ENCODE results near the gene RTCB. TPM values are rescaled to one million over a fixed set of nuclear protein-coding genes. Genes with fewer than 3 reads are reported as not detected.

The RTCB gene
- total and polyA plus RNA-seq, 2 of the 13 experiments (the other 11 are each of a cell fraction or from before 2014, with no cell fraction given) = 108 to 167 TPM

DNA sequence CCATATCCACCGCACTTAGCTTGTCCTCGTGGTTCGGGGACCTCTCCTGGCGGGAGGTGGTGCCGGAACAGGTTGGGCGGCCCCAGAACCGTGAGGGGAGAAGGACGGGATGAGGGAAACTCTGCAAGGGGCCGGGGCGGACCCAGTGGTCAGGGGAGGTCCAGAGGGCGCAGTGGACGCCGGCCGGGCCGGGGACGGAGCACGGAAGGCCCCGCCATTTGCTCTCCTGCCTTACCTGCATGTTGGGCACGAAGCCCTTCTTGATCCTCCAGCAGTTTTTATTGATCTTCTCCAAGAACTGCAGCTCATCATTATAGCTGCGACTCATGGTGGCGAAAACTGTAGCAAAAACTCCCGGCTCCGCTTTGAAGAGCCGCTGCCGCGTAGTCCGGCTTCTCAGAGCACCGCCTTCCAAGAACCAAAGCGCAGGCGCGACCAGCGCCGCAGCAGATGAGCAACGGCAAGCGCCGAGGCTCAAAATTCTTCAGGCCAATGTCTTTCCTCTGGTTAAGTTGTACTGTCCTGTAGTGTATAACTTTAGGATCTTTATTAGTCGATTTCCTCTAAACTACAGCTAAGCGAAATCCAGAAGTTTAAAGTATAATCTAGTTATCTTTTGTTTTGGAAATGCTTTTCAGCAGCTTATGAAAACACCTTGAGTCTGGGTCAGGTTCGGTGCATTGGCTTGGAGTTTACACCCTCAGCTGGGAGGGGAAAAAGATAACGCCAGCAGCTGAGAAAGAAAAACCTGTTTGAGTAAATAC lies at the start of gene RTCB (continued):
- peak; percentile 10; the same call in 1 of the 2 replicates for TF ChIP-seq ZNF281 (CRISPR knock-in tag; IDR thresholded peaks at IDR 0.05; ENCODE audit: borderline replicate concordance)
- no peak for TF ChIP-seq ZNF253 (CRISPR knock-in tag; IDR thresholded peaks at IDR 0.05; ENCODE audit: borderline replicate concordance)
- 0 out of 2 replicates have a peak, but pooled peaks have one; percentile 19 for TF ChIP-seq ZNF605 (CRISPR knock-in tag; IDR thresholded peaks at IDR 0.05)
- peak; percentile 89 for TF ChIP-seq YEATS4 (CRISPR knock-in tag; IDR thresholded peaks at IDR 0.05; ENCODE audit: borderline replicate concordance)
- no peak for TF ChIP-seq FOXP1 (IDR thresholded peaks at IDR 0.05)
- TF ChIP-seq FOXP1 (CRISPR knock-in tag; IDR thresholded peaks at IDR 0.05) = no peak
- TF ChIP-seq ZHX2 (IDR thresholded peaks at IDR 0.05; ENCODE audit: low read depth) = no peak
- TF ChIP-seq ZHX2 (CRISPR knock-in tag; IDR thresholded peaks at IDR 0.05; ENCODE audit: borderline replicate concordance) = 0 out of 2 replicates have a peak, but pooled peaks have one; percentile 50
- TF ChIP-seq, protein P1, sequence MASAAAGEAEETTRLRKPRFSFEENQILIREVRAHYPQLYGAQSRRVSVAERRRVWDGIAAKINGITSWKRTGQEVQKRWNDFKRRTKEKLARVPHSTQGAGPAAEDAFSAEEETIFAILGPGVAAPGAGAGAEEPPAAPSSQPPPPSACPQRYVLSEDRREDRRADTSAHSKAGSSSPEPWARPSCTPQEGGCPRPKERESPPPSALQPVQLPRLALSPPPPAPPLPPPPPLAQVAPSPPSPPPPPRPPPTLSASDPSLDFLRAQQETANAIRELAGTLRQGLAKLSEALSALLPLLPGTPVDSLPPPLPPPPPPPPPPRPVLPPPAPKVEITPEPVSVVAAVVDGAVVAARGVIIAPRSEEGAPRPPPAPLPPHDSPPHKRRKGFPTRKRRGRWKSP (CRISPR knock-in tag; IDR thresholded peaks at IDR 0.05) = peak; percentile 60; the same call in 1 of the 2 replicates
- TF ChIP-seq BRD4 (CRISPR knock-in tag; IDR thresholded peaks at IDR 0.05) = peak; percentile 78; the same call in 1 of the 2 replicates
- TF ChIP-seq ZFP90 (CRISPR knock-in tag; IDR thresholded peaks at IDR 0.05; ENCODE audit: borderline replicate concordance) = peak; percentile 42; the same call in 1 of the 2 replicates
- 0 out of 2 replicates have a peak, but pooled peaks have one; percentile 48 for TF ChIP-seq ZNF264 (CRISPR knock-in tag; IDR thresholded peaks at IDR 0.05)
- peak; percentile 34; the same call in 1 of the 2 replicates for TF ChIP-seq MAX (IDR thresholded peaks at IDR 0.05)
